22Rv1 (cell line): Measurements from ENCODE around the gene SERPINB11.

Source experiments
- CTCF ChIP-seq: fragments of 450-650 bp; IDR thresholded peaks from 2 replicates; pipeline ENCODE4 v1.5.1; 2017; ENCODE audit warnings: mild to moderate bottlenecking
- ZFX ChIP-seq: fragments of 450-650 bp; IDR thresholded peaks from 2 replicates; pipeline ENCODE4 v1.6.1; 2017; ENCODE audit warnings: antibody characterized with exemption, borderline replicate concordance

GRCh38 chr18:63757541-63757940, 54.8 kb downstream of the SERPINB11 start:
- TF ChIP-seq CTCF (no peak), ZFX (no peak)
